Left lobe of liver (tissue), 2 donors: ENCODE measurements around the gene YEATS2. TPM values are rescaled to one million over a fixed set of nuclear protein-coding genes. Genes with fewer than 3 reads are reported as not detected.
"Not testable (repeated sequence)": the region's sequence is repeated elsewhere in the genome, so short reads cannot be mapped to it uniquely, and the experiment has no call there.

Experiments used
- ATAC-seq: fragments of 200-7000 bp; cut with Tn5 transposase; one replicate; pipeline ENCODE4 v1.9.1; 2020; ENCODE audit warnings: mild to moderate bottlenecking, moderate library complexity
- DNase-seq: peaks from one replicate; pipeline ENCODE4 v3.0.0-alpha.2; 2020; ENCODE audit warnings: low spot score
- total RNA-seq: library from RNA; stranded (reverse); gene quantifications from one replicate; pipeline ENCODE4 v1.2.1, GENCODE V29; 2021
- donor health status: DM: no; HTN: no; CAD: no; lungs with moderate emphysema.
- donor health status: DM: no; HTN: yes; CAD: no.

YEATS2 gene
- total RNA-seq, 1 donor from 2014 or later = 4.9 TPM

DNA sequence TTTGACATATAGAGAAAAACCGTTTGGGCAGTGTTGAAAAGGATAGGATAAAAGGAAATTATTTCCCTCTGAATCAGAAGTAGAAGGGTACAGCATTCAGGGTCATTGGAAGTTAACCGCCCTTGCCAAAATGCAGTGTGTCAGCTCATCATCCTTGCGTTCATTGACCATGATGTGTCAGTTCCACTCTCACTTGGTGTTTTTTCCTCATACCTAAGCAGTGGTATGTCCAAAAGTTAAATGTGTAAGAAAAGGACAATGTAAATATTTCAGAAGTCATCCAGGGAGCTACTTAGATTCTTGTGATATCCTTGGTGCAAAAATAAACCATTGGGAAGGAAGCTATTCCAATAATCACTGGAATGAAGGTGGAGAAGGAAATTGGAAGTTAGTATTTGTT, 77.0 kb downstream of the YEATS2 start:
- ATAC-seq (no peak), DNase-seq (no peak)

DNA sequence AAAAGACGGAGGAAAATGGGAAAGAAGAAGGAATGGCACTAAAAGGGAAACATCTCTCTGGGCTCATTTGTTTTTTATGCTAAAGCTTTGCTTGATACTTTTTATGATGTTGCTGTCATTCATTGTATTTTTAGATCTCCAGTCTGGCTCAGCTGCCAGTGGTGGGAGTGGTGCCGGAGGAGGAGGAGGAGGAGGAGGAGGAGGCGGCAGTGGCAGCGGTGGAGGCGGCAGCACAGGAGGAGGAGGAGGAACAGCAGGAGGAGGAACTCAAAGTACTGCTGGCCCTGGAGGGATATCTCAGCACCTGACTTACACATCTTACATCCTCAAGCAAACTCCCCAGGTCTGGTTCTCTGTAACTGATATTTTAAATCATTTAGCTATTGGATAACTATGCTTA, 78.2 kb downstream of the YEATS2 start:
- DNase-seq = no peak
- no peak for ATAC-seq

DNA sequence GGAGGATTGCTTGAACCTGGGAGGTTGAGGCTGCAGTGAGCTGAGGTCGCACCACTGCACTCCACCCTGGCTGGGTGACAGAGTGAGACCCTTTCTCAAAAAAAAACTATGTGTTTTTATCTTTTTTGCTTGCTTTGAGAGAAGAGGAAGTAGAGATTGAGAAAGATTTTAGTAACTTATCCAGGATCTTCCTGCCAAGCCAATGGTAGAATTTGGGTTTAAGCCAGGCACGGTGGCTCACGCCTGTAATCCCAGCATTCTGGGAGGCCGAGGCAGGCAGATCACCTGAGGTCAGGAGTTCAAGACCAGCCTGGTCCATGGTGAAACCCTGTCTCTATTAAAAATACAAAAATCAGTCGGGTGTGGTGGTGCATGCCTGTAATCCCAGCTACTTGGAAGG, 78.9 kb downstream of the YEATS2 start:
- DNase-seq, ATAC-seq: not testable (repeated sequence)

DNA sequence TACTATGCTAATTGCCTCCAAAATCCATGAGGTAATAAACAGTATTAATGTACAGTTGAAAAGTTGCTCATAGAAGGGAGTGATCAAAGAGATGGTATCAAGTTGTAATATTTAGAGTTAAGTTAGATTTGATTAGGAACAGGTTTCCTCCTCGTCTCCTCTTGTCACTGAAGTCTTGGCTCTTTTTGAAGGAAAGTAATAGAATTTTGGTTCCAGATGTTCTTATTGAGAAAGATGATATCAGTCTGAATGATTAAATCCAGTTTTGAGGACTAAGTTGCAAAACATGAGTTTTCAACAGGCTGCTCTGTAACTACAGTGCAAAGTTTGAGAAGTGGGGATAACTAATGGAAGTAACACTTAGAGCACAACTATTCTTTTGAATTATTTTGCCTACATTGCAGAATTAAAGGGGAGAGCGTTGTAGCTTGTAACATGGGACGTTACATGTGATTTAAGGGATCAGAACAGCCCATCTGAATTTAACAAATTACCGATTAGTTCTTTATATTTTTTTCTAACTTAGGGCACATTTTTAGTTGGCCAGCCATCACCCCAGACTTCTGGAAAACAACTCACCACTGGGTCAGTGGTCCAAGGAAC, 79.5 kb downstream of the YEATS2 start:
- ATAC-seq (no peak), DNase-seq (no peak)

DNA sequence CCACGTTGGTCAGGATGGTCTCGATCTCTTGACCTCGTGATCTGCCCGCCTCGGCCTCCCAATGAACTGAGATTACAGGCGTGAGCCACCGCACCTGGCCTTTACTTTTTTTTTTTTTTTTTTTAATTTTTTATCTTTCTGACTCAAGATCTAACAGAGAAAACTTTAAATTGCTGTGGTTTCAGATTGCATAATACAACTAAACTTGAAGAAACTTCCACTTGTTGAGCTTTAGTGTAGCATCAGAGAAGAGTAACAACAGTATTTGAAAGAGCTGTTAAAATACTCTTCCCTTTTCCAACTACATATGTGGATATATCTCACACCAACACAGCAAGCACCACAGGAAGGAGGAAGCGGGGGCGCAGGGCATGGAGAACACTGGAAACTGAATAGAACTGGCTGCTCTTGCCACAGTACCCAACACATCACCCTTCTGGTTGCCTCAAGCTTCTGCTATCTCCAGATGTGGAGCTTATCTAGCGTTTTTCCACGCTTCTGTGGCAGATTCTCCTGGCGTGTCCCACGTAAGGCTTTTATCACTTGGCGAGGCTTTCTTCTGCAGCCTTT, 82.4 kb downstream of the YEATS2 start:
- DNase-seq (no peak), ATAC-seq (no peak)

DNA sequence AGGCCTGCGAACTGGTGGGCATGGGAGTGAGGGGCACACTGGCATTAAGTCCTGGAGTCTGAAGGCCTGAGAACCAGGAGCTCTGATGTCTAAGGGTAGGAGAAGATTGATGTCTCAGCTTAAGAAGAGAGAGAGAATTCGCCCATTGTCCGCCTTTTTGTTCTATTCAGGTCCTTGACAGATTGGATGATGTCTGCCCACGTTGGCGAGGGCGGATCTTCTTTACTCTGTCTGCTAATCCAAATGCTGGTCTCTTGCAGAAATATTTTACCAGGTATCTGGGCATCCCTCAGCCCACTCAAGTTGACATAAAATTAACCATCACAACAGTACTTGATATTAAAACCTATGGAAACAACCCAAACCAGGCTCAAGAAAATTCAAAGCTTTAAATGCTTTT, 83.6 kb downstream of the YEATS2 start:
- DNase-seq (no peak), ATAC-seq (no peak)

DNA sequence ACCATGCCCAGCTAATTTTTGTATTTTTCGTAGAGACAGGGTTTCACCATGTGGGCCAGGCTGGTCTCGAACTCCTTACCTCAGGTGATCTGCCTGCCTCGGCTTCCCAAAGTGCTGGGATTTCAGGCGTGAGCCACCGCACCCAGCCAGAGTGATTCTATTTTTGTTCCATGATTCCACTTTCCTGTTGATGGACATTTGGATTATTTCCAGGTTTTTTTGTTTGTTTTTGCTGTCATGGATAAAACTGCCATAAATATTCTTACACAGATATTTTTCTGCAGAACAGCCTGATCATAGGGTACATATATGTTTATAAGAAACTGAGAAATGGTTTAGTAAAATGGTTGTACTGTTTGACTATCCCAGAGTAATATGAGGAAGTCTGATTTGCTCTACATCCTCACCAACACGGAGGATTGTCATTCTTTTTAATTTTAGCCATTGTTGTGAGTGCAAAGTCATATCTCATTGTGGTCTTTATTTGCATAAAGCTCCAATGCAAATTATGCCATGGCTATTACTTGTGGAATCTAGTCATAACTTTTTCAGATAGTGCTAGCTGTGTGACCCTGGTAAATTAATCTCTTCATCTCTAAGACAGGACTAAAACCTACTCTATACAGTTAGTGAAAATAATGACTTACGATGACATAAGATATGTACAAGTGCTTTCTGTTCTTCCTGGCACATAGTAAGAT, 85.1 kb downstream of the YEATS2 start:
- no peak for ATAC-seq
- DNase-seq = no peak

DNA sequence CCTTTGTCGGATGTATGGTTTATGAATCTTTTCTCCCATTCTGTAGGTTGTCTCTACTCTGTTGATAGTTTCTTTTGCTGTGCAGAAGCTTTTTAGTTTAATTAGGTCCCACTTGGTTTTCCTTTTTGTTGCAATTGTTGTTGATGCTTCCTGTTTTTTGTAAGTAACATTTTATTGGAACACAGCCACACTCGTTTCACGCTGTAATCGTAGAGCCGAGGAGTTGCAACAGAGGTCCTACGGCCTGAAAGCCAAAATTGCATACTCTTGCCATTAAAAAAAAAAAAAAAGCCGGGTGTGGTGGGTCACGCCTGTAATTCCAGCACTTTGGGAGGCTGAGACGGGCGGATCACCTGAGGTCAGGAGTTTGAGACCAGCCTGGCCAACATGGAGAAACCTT, 86.9 kb downstream of the YEATS2 start:
- not testable (repeated sequence) for ATAC-seq, DNase-seq

DNA sequence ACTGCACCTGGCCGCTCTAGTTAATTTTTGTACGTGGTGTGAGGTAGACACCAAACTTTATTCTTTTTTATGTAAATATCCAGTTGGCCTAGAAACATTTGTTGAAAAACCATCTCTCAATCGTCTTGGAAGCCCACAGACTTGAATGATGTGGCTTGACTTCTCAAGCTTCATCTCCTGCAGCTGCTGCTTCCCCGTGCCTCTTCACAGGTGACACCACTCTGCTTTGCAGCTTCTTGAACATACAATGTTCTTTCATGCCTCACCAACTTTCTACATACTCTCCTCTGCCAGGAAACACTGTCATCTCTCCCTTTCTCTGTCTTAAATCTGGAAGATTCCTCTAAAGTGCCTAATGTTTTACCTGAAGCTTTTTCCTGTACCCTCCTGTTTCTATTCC, 92.2 kb downstream of the YEATS2 start:
- ATAC-seq (no peak), DNase-seq (no peak)

DNA sequence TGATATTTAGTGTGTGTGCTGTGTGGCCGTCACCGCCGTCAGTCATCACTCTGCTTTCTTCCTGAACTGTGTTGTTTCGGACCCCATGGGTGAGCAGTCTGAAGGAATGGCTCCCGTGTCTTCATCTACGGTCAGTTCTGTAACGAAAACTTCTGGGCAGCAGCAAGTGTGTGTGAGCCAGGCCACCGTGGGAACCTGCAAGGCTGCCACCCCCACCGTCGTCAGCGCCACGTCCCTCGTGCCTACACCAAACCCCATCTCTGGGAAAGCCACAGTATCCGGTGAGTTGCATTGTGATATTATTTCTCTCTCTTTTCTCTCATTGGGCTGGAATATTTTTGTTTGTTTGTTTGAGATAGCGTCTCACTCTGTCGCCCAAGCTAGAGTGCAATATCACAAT, 93.1 kb downstream of the YEATS2 start:
- no peak for DNase-seq
- no peak for ATAC-seq

DNA sequence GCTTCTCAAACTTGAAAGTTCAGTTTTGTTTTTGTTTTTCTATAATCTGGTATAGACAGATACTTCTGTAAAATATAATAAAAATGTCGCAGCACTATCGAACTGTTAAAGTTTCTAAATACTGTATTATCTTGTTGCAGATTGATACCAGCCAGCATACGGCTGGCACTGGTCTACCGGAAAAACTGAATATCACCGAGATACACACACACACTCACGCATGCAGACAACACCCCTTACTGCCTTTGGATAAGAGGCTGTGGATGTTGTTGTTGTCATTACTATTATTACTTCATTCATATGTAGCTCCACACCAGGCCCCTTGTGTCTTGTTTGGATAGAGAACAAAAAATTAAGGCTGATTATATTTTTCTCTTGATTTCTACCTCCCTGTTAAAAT, 95.4 kb downstream of the YEATS2 start:
- DNase-seq (no peak), ATAC-seq (no peak)

DNA sequence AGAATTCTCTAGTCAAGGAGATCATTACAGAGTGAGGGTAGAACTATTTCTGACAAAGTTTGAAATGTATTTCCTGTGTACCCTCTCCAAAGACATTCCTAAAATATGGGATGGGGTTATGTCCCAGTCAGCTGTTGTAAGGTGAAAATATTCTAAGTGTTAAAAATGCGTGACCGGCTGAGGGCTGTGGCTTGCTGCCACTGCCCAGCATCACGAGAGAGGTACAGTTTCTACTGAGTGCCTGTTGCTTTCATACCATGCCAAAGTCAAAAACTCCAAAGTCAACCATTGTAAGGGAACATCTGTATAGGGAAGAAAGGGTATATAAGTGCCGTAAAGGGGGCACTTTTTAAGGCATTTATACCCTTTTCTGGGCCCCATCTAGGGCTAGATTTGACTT, 96.9 kb downstream of the YEATS2 start:
- ATAC-seq (no peak), DNase-seq (no peak)

DNA sequence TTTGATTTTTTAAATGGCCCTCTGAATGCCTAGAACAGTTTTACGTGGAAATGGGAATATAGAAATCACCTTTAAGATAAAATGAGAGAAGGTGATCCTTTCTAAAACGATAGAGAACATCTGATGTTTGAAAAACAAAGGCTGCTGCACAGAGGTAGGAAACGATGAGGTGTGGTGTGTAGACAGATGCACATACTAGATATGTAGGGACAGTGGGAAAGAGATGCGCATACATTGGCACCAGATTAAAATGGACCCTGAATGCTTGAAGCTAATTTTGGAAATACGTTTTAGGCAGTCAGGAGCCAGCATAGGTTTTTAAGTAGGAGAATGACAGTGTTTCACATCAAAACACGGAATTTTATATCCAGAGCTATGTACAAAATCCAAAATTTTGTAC, 98.8 kb downstream of the YEATS2 start:
- ATAC-seq (no peak), DNase-seq (no peak)

DNA sequence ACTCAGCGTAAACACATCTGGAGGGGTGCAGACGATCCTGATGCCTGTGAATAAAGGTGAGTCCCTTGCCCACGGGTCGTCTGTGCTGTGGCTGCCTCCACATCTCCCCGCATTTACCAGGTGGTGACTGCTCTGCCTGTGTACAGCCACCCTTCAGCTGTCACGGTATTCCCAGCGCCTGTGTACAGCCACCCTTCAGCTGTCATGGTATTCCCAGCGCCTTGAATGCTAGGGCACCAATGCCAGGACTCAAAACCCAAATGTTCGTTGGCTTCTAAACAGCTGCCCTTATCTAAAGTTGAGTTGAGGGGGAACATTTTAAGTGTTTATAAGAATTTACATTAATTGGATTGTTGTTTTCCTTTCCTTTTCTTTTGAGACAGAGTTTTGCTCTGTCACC, 100.4 kb downstream of the YEATS2 start:
- ATAC-seq (no peak), DNase-seq (no peak)

DNA sequence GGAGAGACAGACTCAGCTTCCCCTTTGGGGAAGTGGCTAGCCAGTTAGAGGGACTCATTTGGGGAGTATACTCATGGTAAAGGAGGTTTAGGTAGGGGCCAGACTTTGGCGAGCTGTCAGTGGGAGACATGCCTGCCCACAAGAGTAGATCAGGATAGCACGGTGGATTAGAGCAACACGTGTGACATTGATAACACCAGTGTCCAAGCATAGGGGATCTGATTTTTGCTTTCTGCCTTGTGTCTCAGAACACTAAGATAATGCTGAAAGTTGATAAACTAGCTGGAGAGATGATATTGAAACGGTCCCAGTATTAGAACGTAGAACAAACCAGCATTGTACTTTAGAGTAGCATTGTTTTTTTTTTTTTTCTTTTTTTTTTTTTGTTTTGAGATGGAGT, 101.9 kb downstream of the YEATS2 start:
- no peak for DNase-seq
- no peak for ATAC-seq

DNA sequence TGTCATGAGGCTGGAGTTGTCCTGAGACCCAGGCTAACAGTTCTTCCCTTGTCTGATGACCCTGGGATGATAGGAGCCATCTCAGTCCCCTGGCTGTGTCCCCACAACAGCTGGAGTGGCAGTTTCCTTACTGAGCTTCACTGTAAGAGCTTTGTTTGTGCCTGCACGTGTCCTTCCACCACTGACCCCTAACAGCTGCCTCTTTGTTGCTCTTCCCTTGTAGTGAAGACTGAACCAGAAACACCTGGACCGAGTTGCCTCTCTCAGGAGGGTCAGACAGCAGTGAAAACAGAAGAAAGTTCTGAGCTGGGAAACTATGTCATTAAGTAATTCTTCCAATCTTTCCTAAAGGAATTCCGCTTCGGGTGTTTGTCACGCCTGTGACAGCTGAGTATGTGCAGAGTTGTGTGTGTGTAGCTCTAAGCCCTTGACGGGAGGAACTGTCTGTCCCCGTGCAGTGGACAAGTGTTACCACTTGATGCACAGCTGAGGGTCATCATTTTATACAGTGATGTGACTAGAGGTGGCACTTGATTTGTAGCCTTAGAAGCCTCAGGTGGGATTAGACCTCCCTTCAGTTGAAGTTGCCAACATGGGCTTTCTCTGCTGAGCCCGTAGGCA, 102.8 kb downstream of the YEATS2 start:
- DNase-seq (peak; percentile 14), ATAC-seq (no peak)

DNA sequence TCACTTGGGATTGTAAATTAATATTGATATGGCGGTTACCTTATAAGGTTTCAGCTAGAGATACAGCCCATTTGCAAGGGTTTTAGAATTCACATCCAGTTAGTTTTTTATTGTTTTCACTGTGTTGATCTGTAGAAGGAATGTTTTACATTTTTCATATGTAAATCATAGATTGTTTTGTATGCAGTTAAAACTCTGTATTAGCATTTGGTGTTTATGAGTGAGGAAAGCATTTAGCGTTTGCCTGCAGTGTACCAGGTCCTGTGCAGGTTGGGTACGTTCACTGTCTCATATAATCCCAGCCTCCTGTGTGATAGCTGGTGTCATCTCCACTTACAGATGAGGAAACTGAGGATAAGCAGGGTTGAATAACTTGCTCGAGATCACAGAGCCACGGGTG, 104.0 kb downstream of the YEATS2 start:
- no peak for DNase-seq
- ATAC-seq = no peak

DNA sequence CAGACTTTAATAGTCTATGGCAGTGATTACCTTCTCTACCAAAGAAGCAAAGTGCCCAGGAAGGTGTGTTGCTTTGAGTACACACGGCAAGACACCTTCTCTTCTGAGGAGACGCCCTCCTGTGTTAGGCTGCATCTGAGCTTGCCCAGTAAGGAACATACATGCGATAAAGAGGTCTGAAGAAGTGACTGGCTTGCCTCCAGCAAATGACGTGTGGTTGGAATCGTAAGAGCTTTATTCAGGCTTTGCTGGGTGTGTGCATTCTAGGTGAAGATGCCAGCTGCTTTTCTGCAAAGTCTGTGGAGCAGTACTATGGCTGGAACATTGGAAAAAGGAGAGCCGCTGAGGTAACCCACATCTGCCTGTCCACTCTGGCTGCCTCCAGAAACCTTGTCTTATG, 105.4 kb downstream of the YEATS2 start:
- DNase-seq (peak; percentile 27), ATAC-seq (no peak)

DNA sequence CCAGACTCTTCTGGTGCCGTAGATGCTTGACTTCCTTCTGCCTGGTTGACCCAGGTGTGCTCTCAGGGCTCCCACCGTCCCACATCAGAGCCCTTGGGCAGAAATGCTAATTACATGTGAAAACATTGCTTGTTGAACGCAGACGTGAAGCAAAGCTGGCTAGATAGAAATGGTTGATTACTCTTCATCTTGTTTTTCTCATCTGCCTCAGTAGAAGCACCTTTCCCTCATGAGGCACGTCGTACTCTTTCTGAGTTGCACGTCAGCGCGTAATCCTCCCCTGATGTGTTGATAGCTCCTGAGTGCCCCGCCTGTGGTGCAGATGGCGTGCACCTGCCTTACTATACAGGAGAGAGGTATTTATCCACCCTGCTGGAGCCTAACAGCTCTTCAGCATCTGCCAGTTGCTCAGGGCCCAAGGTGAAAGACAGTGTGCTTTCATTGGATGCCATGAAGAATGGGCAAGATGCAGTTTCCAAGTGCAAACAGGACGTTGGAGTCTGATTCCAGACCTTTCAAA, 109.7 kb downstream of the YEATS2 start:
- ATAC-seq = no peak
- no peak for DNase-seq

DNA sequence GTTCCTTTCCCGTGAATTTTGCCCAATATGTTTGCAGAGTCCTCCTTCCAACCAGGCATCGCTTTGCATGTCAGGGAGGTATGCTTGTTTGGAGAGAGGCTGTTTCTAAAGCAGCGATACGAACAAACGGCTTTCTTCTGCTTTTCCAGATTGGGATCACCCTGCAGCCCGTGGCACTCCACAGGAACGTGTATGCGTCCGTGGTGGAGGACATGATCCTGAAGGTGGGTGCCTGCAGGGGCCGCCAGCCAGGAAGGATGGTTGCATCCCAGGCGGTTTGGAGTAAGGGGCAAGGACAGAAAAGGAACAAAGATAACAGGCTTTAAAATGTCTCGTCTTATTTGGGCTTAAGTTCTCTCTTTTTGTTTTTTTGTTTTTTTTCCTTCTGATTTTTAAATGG, 110.3 kb downstream of the YEATS2 start:
- ATAC-seq (no peak), DNase-seq (no peak)

DNA sequence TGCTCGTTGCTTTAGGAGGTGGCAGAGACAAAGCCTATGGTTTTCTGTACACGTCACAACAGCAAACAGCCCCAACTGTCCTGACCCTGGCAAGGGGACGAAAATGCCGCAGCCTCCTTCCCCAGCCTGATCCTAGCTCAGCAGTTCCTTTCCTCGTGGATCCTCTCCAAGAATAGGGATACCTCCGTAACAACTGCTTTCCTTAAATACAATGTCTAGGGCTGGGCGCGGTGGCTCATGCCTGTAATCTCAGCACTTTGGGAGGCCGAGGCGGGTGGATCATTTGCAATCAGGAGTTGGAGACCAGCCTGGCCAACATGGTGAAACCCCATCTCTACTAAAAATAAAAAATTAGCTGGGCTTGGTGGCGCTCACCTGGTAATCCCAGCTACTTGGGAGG, 110.8 kb downstream of the YEATS2 start:
- peak; percentile 21 for DNase-seq
- no peak for ATAC-seq

DNA sequence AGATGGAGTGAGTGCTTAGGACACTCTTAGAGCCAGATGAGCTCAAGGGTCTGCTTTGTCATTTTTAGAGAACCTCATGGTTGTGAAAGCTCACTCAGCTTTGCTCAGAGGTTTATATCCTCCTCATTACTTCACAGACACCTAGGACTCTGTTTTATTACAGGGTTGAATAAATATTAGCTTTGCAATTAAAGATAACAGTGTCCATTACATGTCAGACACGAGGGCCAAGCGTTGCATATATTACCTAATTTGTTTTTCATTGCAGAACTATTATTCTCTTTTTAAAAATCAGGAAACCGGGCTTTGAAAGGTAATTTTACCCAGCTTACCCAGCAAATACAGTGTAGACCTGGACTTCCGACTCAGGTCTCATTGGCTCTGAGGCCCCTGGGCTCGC, 111.7 kb downstream of the YEATS2 start:
- DNase-seq (peak; percentile 0), ATAC-seq (peak; percentile 14)
